AG20443 (cell line): ENCODE data around the gene LAPTM5.
"Not testable (repeated sequence)": the region's sequence is repeated elsewhere in the genome, so short reads cannot be mapped to it uniquely, and the experiment has no call there.

Experiments used
- DNase-seq: peaks from one replicate; pipeline ENCODE4 v3.0.0; 2012; ENCODE audit warnings: low spot score, mixed read lengths

Gene LAPTM5

GRCh38 chr1:30694280-30695175 is 63.0 kb downstream of the LAPTM5 start:
- DNase-seq = no peak

GRCh38 chr1:30693822-30694221 is 63.8 kb downstream of the LAPTM5 start:
- DNase-seq = no peak

GRCh38 chr1:30693366-30693765 is 64.2 kb downstream of the LAPTM5 start:
- no peak for DNase-seq

GRCh38 chr1:30692948-30693301 is 64.6 kb downstream of the LAPTM5 start:
- DNase-seq = no peak

- DNase-seq = no peak
These were observed 65.2 kb downstream of the LAPTM5 start for GRCh38 chr1:30692201-30692947.

- no peak for DNase-seq
These were observed 66.1 kb downstream of the LAPTM5 start for GRCh38 chr1:30691480-30691879.

- DNase-seq = no peak
These were observed 67.5 kb downstream of the LAPTM5 start for GRCh38 chr1:30689901-30690645.

- no peak for DNase-seq
These were observed 68.4 kb downstream of the LAPTM5 start for GRCh38 chr1:30688920-30689794.

- DNase-seq = not testable (repeated sequence)
These were observed 69.1 kb downstream of the LAPTM5 start for GRCh38 chr1:30688516-30688915.

GRCh38 chr1:30687886-30688285 is 69.7 kb downstream of the LAPTM5 start:
- DNase-seq = no peak

GRCh38 chr1:30686236-30686935 is 71.2 kb downstream of the LAPTM5 start:
- DNase-seq = no peak

- DNase-seq = no peak
These were observed 71.8 kb downstream of the LAPTM5 start for GRCh38 chr1:30685796-30686165.

- DNase-seq = no peak
These were observed 72.4 kb downstream of the LAPTM5 start for GRCh38 chr1:30684881-30685795.

GRCh38 chr1:30684259-30684658 is 73.3 kb downstream of the LAPTM5 start:
- DNase-seq = no peak

- DNase-seq = no peak
These were observed 73.9 kb downstream of the LAPTM5 start for GRCh38 chr1:30683699-30684098.
